Stimulated activated CD4-positive, alpha-beta T cell treated with anti-CD3 and anti-CD28 coated beads, Interleukin-1b, Interleukin-23, amount 100 ng/mL, for 24 hours (primary cell): ENCODE data around the gene CSTB.

Experiments
- DNase-seq, 4 experiments: peaks; one replicate each; pipeline ENCODE4 v3.0.0-alpha.2; 2020; ENCODE audit warnings: low read depth in 4 of 4, low spot score in 1 of 4

CSTB gene

GRCh38 chr21:43769325-43769958 is 6.7 kb downstream of the CSTB start:
- no peak for DNase-seq

GRCh38 chr21:43768868-43769167 is 7.3 kb downstream of the CSTB start:
- DNase-seq, result no peak

- no peak for DNase-seq
Measured at GRCh38 chr21:43767984-43768867, 7.9 kb downstream of the CSTB start.

GRCh38 chr21:43767498-43767983 is 8.6 kb downstream of the CSTB start:
- no peak for DNase-seq

GRCh38 chr21:43766734-43767497 is 9.2 kb downstream of the CSTB start:
- DNase-seq, result no peak

GRCh38 chr21:43764576-43765495 is 11.3 kb downstream of the CSTB start:
- no peak for DNase-seq

- no peak for DNase-seq
Measured at GRCh38 chr21:43763901-43764523, 12.1 kb downstream of the CSTB start.

GRCh38 chr21:43762303-43763128 is 13.6 kb downstream of the CSTB start:
- no peak for DNase-seq

GRCh38 chr21:43761886-43762285 is 14.2 kb downstream of the CSTB start:
- no peak for DNase-seq

- no peak for DNase-seq
Measured at GRCh38 chr21:43760391-43760958, 15.6 kb downstream of the CSTB start.

GRCh38 chr21:43759651-43760050 is 16.5 kb downstream of the CSTB start:
- no peak for DNase-seq

GRCh38 chr21:43758811-43759210 is 17.3 kb downstream of the CSTB start:
- no peak for DNase-seq

GRCh38 chr21:43758111-43758641 is 17.9 kb downstream of the CSTB start:
- no peak for DNase-seq

- DNase-seq, result no peak
Measured at GRCh38 chr21:43757601-43758000, 18.5 kb downstream of the CSTB start.

GRCh38 chr21:43755820-43756594 is 20.1 kb downstream of the CSTB start:
- DNase-seq, result no peak

- DNase-seq, result no peak
Measured at GRCh38 chr21:43754948-43755781, 20.9 kb downstream of the CSTB start.

GRCh38 chr21:43753439-43753799 is 22.7 kb downstream of the CSTB start:
- no peak for DNase-seq
